ENCODE results near the gene COL1A2. TPM values are rescaled to one million over a fixed set of nuclear protein-coding genes. Genes with fewer than 3 reads are reported as not detected.

Gene COL1A2
- total RNA-seq, 1 donor from 2014 or later: 401 TPM

- no peak for DNase-seq (ENCODE audit: low spot score)
Observed at GRCh38 chr7:94382132-94382531, 12.6 kb upstream of the COL1A2 start.

- no peak for DNase-seq (ENCODE audit: low spot score)
Observed at GRCh38 chr7:94382746-94383145, 11.9 kb upstream of the COL1A2 start.

- DNase-seq (ENCODE audit: low spot score): no peak
Observed at GRCh38 chr7:94384315-94384714, 10.4 kb upstream of the COL1A2 start.

- no peak for DNase-seq (ENCODE audit: low spot score)
Observed at GRCh38 chr7:94386416-94386815, 8.3 kb upstream of the COL1A2 start.

GRCh38 chr7:94388540-94388939 lies 6.2 kb upstream of the COL1A2 start:
- no peak for DNase-seq (ENCODE audit: low spot score)

- DNase-seq (ENCODE audit: low spot score): no peak
Observed at GRCh38 chr7:94389381-94389780, 5.3 kb upstream of the COL1A2 start.

GRCh38 chr7:94391726-94392392 lies 2.8 kb upstream of the COL1A2 start:
- DNase-seq (ENCODE audit: low spot score): no peak

GRCh38 chr7:94392393-94392786 lies 2.3 kb upstream of the COL1A2 start:
- no peak for DNase-seq (ENCODE audit: low spot score)

- DNase-seq (ENCODE audit: low spot score): no peak
Observed at GRCh38 chr7:94393246-94394108, 1.2 kb upstream of the COL1A2 start.

- DNase-seq (ENCODE audit: low spot score): no peak
Observed at GRCh38 chr7:94394109-94394436, 622 bp upstream of the COL1A2 start.

- DNase-seq (ENCODE audit: low spot score): no peak
Observed at GRCh38 chr7:94395141-94396036, 694 bp downstream of the COL1A2 start.

GRCh38 chr7:94396037-94396431 lies 1.3 kb downstream of the COL1A2 start:
- no peak for DNase-seq (ENCODE audit: low spot score)

- DNase-seq (ENCODE audit: low spot score): no peak
Observed at GRCh38 chr7:94396596-94396995, 1.9 kb downstream of the COL1A2 start.

GRCh38 chr7:94397722-94398121 lies 3.0 kb downstream of the COL1A2 start:
- no peak for DNase-seq (ENCODE audit: low spot score)

GRCh38 chr7:94398841-94399240 lies 4.1 kb downstream of the COL1A2 start:
- DNase-seq (ENCODE audit: low spot score): no peak

- no peak for DNase-seq (ENCODE audit: low spot score)
Observed at GRCh38 chr7:94400022-94400421, 5.3 kb downstream of the COL1A2 start.

- DNase-seq (ENCODE audit: low spot score): no peak
Observed at GRCh38 chr7:94400643-94401427, 6.1 kb downstream of the COL1A2 start.

GRCh38 chr7:94401428-94401814 lies 6.7 kb downstream of the COL1A2 start:
- DNase-seq (ENCODE audit: low spot score): no peak

GRCh38 chr7:94403546-94403945 lies 8.9 kb downstream of the COL1A2 start:
- DNase-seq (ENCODE audit: low spot score): no peak

- DNase-seq (ENCODE audit: low spot score): no peak
Observed at GRCh38 chr7:94405506-94405905, 10.8 kb downstream of the COL1A2 start.

GRCh38 chr7:94406696-94407095 lies 12.0 kb downstream of the COL1A2 start:
- DNase-seq (ENCODE audit: low spot score): no peak

Measured in mesenteric fat pad (tissue), 1 donor.